WTC11 (cell line): Measurements from ENCODE around the gene LYRM4. TPM values are rescaled to one million over a fixed set of nuclear protein-coding genes. Genes with fewer than 3 reads are reported as not detected.

Experiments used
- ATAC-seq: fragments of 200-7000 bp; cut with Tn5 transposase; 2 replicates; pipeline ENCODE4 v1.10.0; 2021; ENCODE audit warnings: mild to moderate bottlenecking, moderate library complexity
- CTCF ChIA-PET: fragments of 300-600 bp; sonication (Branson Sonifier 250); formaldehyde crosslinking; loops from one replicate; lab custom pipeline; 2021; ENCODE audit warnings: antibody characterized with exemption; lab: Charles Lee
- POLR2A ChIA-PET: fragments of 350-600 bp; sonication (Branson Sonifier 250); formaldehyde crosslinking; loops from one replicate; lab custom pipeline; 2021; ENCODE audit warnings: antibody characterized with exemption; lab: Charles Lee
- DNase-seq: peaks from one replicate; pipeline ENCODE4 v3.0.0; 2021; ENCODE audit warnings: low spot score
- H3K27ac Mint-ChIP-seq: 2 replicates; pipeline ENCODE4 v1.8.0; 2021; ENCODE audit warnings: mixed read lengths
- H3K27me3 Mint-ChIP-seq: 2 replicates; pipeline ENCODE4 v1.8.0; 2021; ENCODE audit warnings: low read depth, mild to moderate bottlenecking, moderate library complexity, mixed read lengths
- H3K36me3 Mint-ChIP-seq: 2 replicates; pipeline ENCODE4 v1.8.0; 2021; ENCODE audit warnings: mixed read lengths
- H3K4me1 Mint-ChIP-seq: 2 replicates; pipeline ENCODE4 v1.8.0; 2022; ENCODE audit warnings: mixed read lengths
- H3K4me3 Mint-ChIP-seq: 2 replicates; pipeline ENCODE4 v1.8.0; 2021; ENCODE audit warnings: mild to moderate bottlenecking, moderate library complexity, mixed read lengths
- H3K9me3 Mint-ChIP-seq: 2 replicates; pipeline ENCODE4 v1.8.0; 2021; ENCODE audit warnings: mixed read lengths
- CBFB ChIP-seq: sonication (generic); formaldehyde crosslinking; IDR thresholded peaks from 2 replicates; pipeline ENCODE4 v1.8.1; 2022; ENCODE audit warnings: mild to moderate bottlenecking, low read depth, missing genetic modification reagents
- E2F4 ChIP-seq: sonication (generic); formaldehyde crosslinking; IDR thresholded peaks from 2 replicates; pipeline ENCODE4 v1.8.1; 2022; ENCODE audit warnings: low read depth, mild to moderate bottlenecking, moderate library complexity, missing genetic modification reagents, borderline replicate concordance
- ERG ChIP-seq: fragments of 250-450 bp; sonication (Bioruptor Pico); IDR thresholded peaks from 2 replicates; pipeline ENCODE4 v1.8.0; 2021; ENCODE audit warnings: mild to moderate bottlenecking
- ESRRA ChIP-seq: sonication (generic); formaldehyde crosslinking; IDR thresholded peaks from 2 replicates; pipeline ENCODE4 v1.8.1; 2022; ENCODE audit warnings: mild to moderate bottlenecking, missing genetic modification reagents, borderline replicate concordance
- FOXK1 ChIP-seq: sonication (generic); formaldehyde crosslinking; IDR thresholded peaks from 2 replicates; pipeline ENCODE4 v1.8.0; 2022; ENCODE audit warnings: mild to moderate bottlenecking, moderate library complexity, missing genetic modification reagents
- JUN ChIP-seq: sonication (generic); formaldehyde crosslinking; IDR thresholded peaks from 2 replicates; pipeline ENCODE4 v1.8.0; 2023; ENCODE audit warnings: mild to moderate bottlenecking, missing genetic modification reagents
- KAT7 ChIP-seq: sonication (generic); formaldehyde crosslinking; IDR thresholded peaks from 2 replicates; pipeline ENCODE4 v1.8.1; 2023; ENCODE audit warnings: missing genetic modification reagents, mild to moderate bottlenecking, borderline replicate concordance
- NFATC4 ChIP-seq: fragments of 250-450 bp; sonication (Bioruptor Pico); IDR thresholded peaks from 2 replicates; pipeline ENCODE4 v1.9.0; 2021; ENCODE audit warnings: mild to moderate bottlenecking
- NFE2L1 ChIP-seq: sonication (generic); formaldehyde crosslinking; IDR thresholded peaks from 2 replicates; pipeline ENCODE4 v1.8.1; 2023; ENCODE audit warnings: missing genetic modification reagents
- NR1H2 ChIP-seq: sonication (generic); formaldehyde crosslinking; IDR thresholded peaks from 2 replicates; pipeline ENCODE4 v1.9.0; 2021; ENCODE audit warnings: mild to moderate bottlenecking, moderate library complexity, missing genetic modification reagents
- NR3C1 ChIP-seq: sonication (generic); formaldehyde crosslinking; conservative IDR thresholded peaks from 2 replicates; pipeline ENCODE4 v1.8.1; 2023; ENCODE audit warnings: low read depth, mild to moderate bottlenecking, missing genetic modification reagents
- TEAD1 ChIP-seq: sonication (generic); formaldehyde crosslinking; IDR thresholded peaks from 2 replicates; pipeline ENCODE4 v1.8.0; 2022; ENCODE audit warnings: mild to moderate bottlenecking, missing genetic modification reagents
- ZMAT4 ChIP-seq: fragments of 250-450 bp; sonication (Bioruptor Pico); IDR thresholded peaks from 2 replicates; pipeline ENCODE4 v1.9.0; 2021; ENCODE audit warnings: mild to moderate bottlenecking
- ZNF232 ChIP-seq: sonication (generic); formaldehyde crosslinking; IDR thresholded peaks from 2 replicates; pipeline ENCODE4 v1.8.0; 2022; ENCODE audit warnings: mild to moderate bottlenecking, missing genetic modification reagents
- ZNF512 ChIP-seq: sonication (generic); formaldehyde crosslinking; IDR thresholded peaks from 2 replicates; pipeline ENCODE4 v1.8.1; 2022; ENCODE audit warnings: missing genetic modification reagents, borderline replicate concordance
- ZNF671 ChIP-seq: fragments of 250-450 bp; sonication (Bioruptor Pico); IDR thresholded peaks from 2 replicates; pipeline ENCODE4 v1.8.0; 2021; ENCODE audit warnings: mild to moderate bottlenecking
- total RNA-seq: library from RNA; stranded (reverse); gene quantifications from 3 replicates; pipeline ENCODE4 v1.2.3, GENCODE V29; 2021

LYRM4 gene
- total RNA-seq, 1 experiment from 2014 or later = 49.7 TPM

- Mint-ChIP-seq H3K9me3 (peaks cover 3% of the 10 kb centered on the region; the same call in 1 of the 2 replicates), H3K27me3 (no peaks in the 10 kb centered on the region)
- CTCF ChIA-PET = no interaction called here
- TF ChIP-seq ZNF232 (CRISPR knock-in tag) = no peak
- no peak for TF ChIP-seq E2F4
- no peak for TF ChIP-seq NFE2L1 (CRISPR knock-in tag)
- no peak for TF ChIP-seq NFATC4 (CRISPR knock-in tag)
- no peak for TF ChIP-seq NR1H2 (CRISPR knock-in tag)
- no peak for TF ChIP-seq FOXK1
- no peak for TF ChIP-seq ZNF671
- no peak for TF ChIP-seq ZMAT4 (CRISPR knock-in tag)
- TF ChIP-seq, all 79 proteins: peak for 0
- ATAC-seq (no peak), DNase-seq (no peak)
- Mint-ChIP-seq H3K36me3 (no peaks in the 10 kb centered on the region), H3K4me1 (peaks cover 17% of the 10 kb centered on the region), H3K4me3 (no peak overlapping the region), H3K27ac (no peak overlapping the region)
- POLR2A ChIA-PET = no interaction called here
Observed at GRCh38 chr6:5102267-5102970, 158.3 kb downstream of the LYRM4 start.

- ChIA-PET CTCF (interaction anchor here (0.5 to 2.1 kb wide), 3 partner anchors 16 to 874 kb away, joined by 3 to 4 read pairs (median 3); partner anchors contain the start of gene PPP1R3G), POLR2A (no interaction called here)
- ATAC-seq (no peak), DNase-seq (no peak)
- Mint-ChIP-seq H3K4me3 (no peak overlapping the region), H3K27ac (no peak overlapping the region), H3K36me3 (no peaks in the 10 kb centered on the region), H3K27me3 (no peaks in the 10 kb centered on the region), H3K4me1 (peaks cover 2% of the 10 kb centered on the region), H3K9me3 (peaks cover 3% of the 10 kb centered on the region; the same call in 1 of the 2 replicates)
- TF ChIP-seq ZNF512 = no peak
- no peak for TF ChIP-seq ERG
- no peak for TF ChIP-seq ESRRA (CRISPR knock-in tag)
Observed at GRCh38 chr6:5100806-5101205, 159.9 kb downstream of the LYRM4 start.

- H3K36me3 Mint-ChIP-seq = no peaks in the 10 kb centered on the region
- DNase-seq (no peak), ATAC-seq (no peak)
- H3K4me3 Mint-ChIP-seq = no peak overlapping the region
- ChIA-PET POLR2A (no interaction called here), CTCF (interaction anchor here (2.1 kb wide), 1 partner anchor 14 kb away, joined by 4 read pairs; the partner anchor contains the start of gene PPP1R3G)
- H3K9me3 Mint-ChIP-seq = peaks cover 3% of the 10 kb centered on the region; the same call in 1 of the 2 replicates
- no peak for TF ChIP-seq NR3C1 (CRISPR knock-in tag)
- no peak for TF ChIP-seq KAT7 (CRISPR knock-in tag)
- TF ChIP-seq ZNF512 = no peak
- no peak for TF ChIP-seq JUN (CRISPR knock-in tag)
- TF ChIP-seq CBFB (CRISPR knock-in tag) = no peak
- no peak for TF ChIP-seq TEAD1 (CRISPR knock-in tag)
- no peak for TF ChIP-seq ZNF671
- H3K27ac Mint-ChIP-seq = no peak overlapping the region
- H3K4me1 Mint-ChIP-seq = no peaks in the 10 kb centered on the region
- no peaks in the 10 kb centered on the region for H3K27me3 Mint-ChIP-seq
Observed at GRCh38 chr6:5099537-5099936, 161.2 kb downstream of the LYRM4 start.
